SK-N-SH treated with all-trans-retinoic acid at 6 μM for 48 hours (cell line): ENCODE measurements around the gene NDUFB10.

Experiments used
- BACH2 ChIP-seq: fragments of 250-450 bp; sonication (Bioruptor Pico); IDR thresholded peaks from 2 replicates; pipeline ENCODE4 v1.9.0; 2021; ENCODE audit warnings: mild to moderate bottlenecking, borderline replicate concordance
- CSDC2 ChIP-seq: fragments of 250-450 bp; sonication (Bioruptor Pico); IDR thresholded peaks from 2 replicates; pipeline ENCODE4 v1.5.0; 2020; ENCODE audit warnings: mild to moderate bottlenecking, moderate library complexity
- PPARA ChIP-seq: fragments of 250-450 bp; sonication (Bioruptor Pico); IDR thresholded peaks from 2 replicates; pipeline ENCODE4 v1.5.0; 2020; ENCODE audit warnings: mild to moderate bottlenecking, borderline replicate concordance
- RARB ChIP-seq: fragments of 250-450 bp; sonication (Bioruptor Pico); IDR thresholded peaks from 2 replicates; pipeline ENCODE4 v1.8.0; 2021; ENCODE audit warnings: mild to moderate bottlenecking, moderate library complexity
- TCF4 ChIP-seq: fragments of 250-450 bp; sonication (Bioruptor Pico); IDR thresholded peaks from 2 replicates; pipeline ENCODE4 v1.8.0; 2021; ENCODE audit warnings: mild to moderate bottlenecking, moderate library complexity, borderline replicate concordance
- TOX ChIP-seq: fragments of 250-450 bp; sonication (Bioruptor Pico); IDR thresholded peaks from 2 replicates; pipeline ENCODE4 v1.8.0; 2021; ENCODE audit warnings: mild to moderate bottlenecking, moderate library complexity, borderline replicate concordance
- ZFP30 ChIP-seq: fragments of 450-650 bp; formaldehyde crosslinking; IDR thresholded peaks from 2 replicates; pipeline ENCODE4 v1.5.0; 2022; ENCODE audit warnings: mild to moderate bottlenecking, moderate library complexity
- ZNF70 ChIP-seq: fragments of 450-650 bp; formaldehyde crosslinking; IDR thresholded peaks from 2 replicates; pipeline ENCODE4 v1.5.0; 2020; ENCODE audit warnings: mild to moderate bottlenecking, moderate library complexity
- TF ChIP-seq, protein P1 (sequence below): fragments of 250-450 bp; sonication (Bioruptor Pico); IDR thresholded peaks from 2 replicates; pipeline ENCODE4 v1.8.0; 2020; ENCODE audit warnings: mild to moderate bottlenecking, moderate library complexity, borderline replicate concordance

DNA sequence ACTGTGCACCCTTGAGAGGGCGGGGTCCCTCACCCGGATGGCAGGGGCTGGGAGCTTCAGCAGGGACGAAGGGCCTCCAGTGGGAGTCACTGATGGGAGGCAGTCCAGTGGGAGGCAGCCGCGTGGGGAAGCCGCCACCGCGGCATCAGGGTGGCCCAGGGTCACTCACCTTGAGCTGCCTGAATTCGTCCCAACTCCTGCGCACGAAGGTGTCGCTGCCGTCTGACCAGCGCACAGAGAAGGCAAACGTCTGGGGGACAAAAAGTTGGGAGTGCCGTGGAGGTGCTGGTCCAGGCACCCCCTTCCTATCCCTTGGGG, 21.4 kb downstream of the NDUFB10 start:
- TF ChIP-seq, protein P1, sequence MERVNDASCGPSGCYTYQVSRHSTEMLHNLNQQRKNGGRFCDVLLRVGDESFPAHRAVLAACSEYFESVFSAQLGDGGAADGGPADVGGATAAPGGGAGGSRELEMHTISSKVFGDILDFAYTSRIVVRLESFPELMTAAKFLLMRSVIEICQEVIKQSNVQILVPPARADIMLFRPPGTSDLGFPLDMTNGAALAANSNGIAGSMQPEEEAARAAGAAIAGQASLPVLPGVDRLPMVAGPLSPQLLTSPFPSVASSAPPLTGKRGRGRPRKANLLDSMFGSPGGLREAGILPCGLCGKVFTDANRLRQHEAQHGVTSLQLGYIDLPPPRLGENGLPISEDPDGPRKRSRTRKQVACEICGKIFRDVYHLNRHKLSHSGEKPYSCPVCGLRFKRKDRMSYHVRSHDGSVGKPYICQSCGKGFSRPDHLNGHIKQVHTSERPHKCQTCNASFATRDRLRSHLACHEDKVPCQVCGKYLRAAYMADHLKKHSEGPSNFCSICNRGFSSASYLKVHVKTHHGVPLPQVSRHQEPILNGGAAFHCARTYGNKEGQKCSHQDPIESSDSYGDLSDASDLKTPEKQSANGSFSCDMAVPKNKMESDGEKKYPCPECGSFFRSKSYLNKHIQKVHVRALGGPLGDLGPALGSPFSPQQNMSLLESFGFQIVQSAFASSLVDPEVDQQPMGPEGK, result no peak
- TF ChIP-seq BACH2 (CRISPR knock-in tag) (no peak), ZNF70 (CRISPR knock-in tag) (no peak), RARB (CRISPR knock-in tag) (no peak), ZFP30 (no peak), PPARA (CRISPR knock-in tag) (no peak), TOX (CRISPR knock-in tag) (no peak), TCF4 (no peak), CSDC2 (no peak)
